ENCODE measurements around the gene MTOR. TPM values are rescaled to one million over a fixed set of nuclear protein-coding genes. Genes with fewer than 3 reads are reported as not detected.

The MTOR gene
- total RNA-seq, 1 experiment from 2014 or later, result 48.0 TPM

DNA sequence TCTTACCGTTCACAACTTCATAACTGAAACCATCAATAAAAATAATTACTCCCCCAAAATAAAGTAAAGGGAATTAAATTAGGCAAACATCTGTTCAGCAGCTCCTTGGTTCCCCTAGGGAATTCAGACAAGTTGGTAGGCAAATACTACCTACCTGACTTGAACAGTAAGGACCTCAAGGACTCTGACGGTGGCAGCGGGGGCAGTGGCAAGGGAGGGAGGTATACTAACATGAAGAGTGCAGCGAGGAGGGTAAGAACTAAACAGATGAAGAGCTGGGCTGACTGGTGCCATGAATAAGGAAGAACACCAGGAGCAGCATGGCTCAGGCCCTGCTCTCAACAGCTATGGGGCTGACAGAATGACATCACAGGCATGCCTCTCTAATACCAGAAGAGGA is 33.1 kb downstream of the MTOR start:
- Histone ChIP-seq H3F3A (ENCODE audit: low read length, unreplicated experiment) (no peaks in the 10 kb centered on the region), H3K36me3 (ENCODE audit: low read depth, low read length) (peaks cover 52% of the 10 kb centered on the region), H4K20me1 (ENCODE audit: low read length) (no peaks in the 10 kb centered on the region), H3K27me3 (ENCODE audit: low read length) (no peaks in the 10 kb centered on the region), H3K4me2 (ENCODE audit: low read length) (no peak overlapping the region), H3K4me3 (ENCODE audit: low read length) (no peak overlapping the region), H3K27ac (ENCODE audit: low read length) (no peak overlapping the region), H3K4me1 (ENCODE audit: insufficient read depth, low read length) (no peaks in the 10 kb centered on the region), H3K9me2 (replicated peaks; ENCODE audit: low read length) (no peaks in the 10 kb centered on the region), H3K9me3 (ENCODE audit: low read length) (no peaks in the 10 kb centered on the region), H3K79me2 (ENCODE audit: low read length) (no peaks in the 10 kb centered on the region), H3K9ac (ENCODE audit: low read length) (no peak overlapping the region), H2AFZ (ENCODE audit: low read length) (no peak overlapping the region)
- no peak for TF ChIP-seq EZH2phosphoT487 (IDR thresholded peaks at IDR 0.05; ENCODE audit: borderline replicate concordance, low read length)
- TF ChIP-seq EZH2 (IDR thresholded peaks at IDR 0.05; ENCODE audit: low read length, unreplicated experiment), result no peak
- TF ChIP-seq, protein P1, sequence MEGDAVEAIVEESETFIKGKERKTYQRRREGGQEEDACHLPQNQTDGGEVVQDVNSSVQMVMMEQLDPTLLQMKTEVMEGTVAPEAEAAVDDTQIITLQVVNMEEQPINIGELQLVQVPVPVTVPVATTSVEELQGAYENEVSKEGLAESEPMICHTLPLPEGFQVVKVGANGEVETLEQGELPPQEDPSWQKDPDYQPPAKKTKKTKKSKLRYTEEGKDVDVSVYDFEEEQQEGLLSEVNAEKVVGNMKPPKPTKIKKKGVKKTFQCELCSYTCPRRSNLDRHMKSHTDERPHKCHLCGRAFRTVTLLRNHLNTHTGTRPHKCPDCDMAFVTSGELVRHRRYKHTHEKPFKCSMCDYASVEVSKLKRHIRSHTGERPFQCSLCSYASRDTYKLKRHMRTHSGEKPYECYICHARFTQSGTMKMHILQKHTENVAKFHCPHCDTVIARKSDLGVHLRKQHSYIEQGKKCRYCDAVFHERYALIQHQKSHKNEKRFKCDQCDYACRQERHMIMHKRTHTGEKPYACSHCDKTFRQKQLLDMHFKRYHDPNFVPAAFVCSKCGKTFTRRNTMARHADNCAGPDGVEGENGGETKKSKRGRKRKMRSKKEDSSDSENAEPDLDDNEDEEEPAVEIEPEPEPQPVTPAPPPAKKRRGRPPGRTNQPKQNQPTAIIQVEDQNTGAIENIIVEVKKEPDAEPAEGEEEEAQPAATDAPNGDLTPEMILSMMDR (conservative IDR thresholded peaks at IDR 0.05; ENCODE audit: low read depth, low read length), result no peak
- CTCF ChIA-PET, result no interaction called here
- POLR2A ChIA-PET (ENCODE audit: unreplicated experiment), result interaction anchor here (0.6 kb wide), 1 partner anchor 32 kb away, joined by 4 read pairs; no protein-coding TSS in a partner anchor
- intact Hi-C loops (cut with micrococcal nuclease), result no loop called here
- ATAC-seq (no peak), DNase-seq (no peak)
- BruUV-seq (replicated peaks), result no TSS peak

DNA sequence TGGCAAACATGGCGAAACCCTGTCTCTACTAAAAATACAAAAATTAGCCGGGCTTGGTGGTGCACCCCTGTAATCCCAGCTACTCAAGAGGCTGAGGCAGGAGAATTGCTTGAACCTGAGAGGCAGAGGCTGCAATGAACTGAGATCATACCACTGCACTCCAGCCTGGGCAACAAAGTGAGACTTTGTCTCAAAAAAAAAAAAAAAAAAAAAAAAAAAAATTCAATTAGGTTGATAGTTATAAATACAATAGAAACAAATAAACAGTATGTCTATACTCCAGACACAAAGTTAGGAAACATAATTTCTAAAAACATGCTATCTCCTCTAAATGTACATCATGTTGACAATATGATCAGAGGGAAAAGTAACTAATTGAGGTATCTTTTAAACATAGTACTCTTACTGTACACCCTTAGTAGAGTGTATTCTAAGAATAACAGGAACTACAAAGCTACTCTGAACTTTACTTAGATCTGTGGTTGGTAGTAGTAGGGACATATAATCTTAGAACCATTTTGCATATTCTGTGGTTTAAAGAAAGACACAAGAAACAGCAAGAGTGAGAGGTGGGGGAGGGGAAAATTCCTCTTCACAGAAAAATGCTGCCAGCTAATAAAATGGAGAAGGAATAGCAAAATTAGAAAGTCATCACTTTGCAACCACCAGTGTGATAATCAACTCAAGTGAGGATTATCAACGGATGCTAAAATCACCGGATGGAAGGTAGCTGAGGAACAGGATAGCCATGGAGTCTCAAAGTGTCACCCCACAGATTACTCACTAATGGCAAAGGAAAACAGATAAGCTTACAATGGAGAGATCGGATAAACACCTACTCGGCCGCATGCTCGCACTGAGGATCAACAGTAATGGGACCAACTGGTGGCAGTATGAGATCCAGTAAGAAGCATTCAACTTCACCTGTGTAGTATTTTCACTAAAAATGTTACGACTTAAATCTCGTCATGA is 35.0 kb downstream of the MTOR start:
- ChIA-PET CTCF (no interaction called here), POLR2A (ENCODE audit: unreplicated experiment) (no interaction called here)
- intact Hi-C loops (cut with micrococcal nuclease), result no loop called here
- Histone ChIP-seq H3K79me2 (ENCODE audit: low read length) (no peaks in the 10 kb centered on the region), H3K4me2 (ENCODE audit: low read length) (no peak overlapping the region), H3F3A (ENCODE audit: low read length, unreplicated experiment) (no peaks in the 10 kb centered on the region), H2AFZ (ENCODE audit: low read length) (no peak overlapping the region), H3K36me3 (ENCODE audit: low read depth, low read length) (peaks cover 43% of the 10 kb centered on the region), H3K4me3 (ENCODE audit: low read length) (no peak overlapping the region), H3K27me3 (ENCODE audit: low read length) (no peaks in the 10 kb centered on the region), H3K9me3 (ENCODE audit: low read length) (no peaks in the 10 kb centered on the region), H3K9me2 (replicated peaks; ENCODE audit: low read length) (no peaks in the 10 kb centered on the region), H4K20me1 (ENCODE audit: low read length) (no peaks in the 10 kb centered on the region), H3K4me1 (ENCODE audit: insufficient read depth, low read length) (no peaks in the 10 kb centered on the region), H3K27ac (ENCODE audit: low read length) (no peak overlapping the region), H3K9ac (ENCODE audit: low read length) (no peak overlapping the region)
- ATAC-seq (no peak), DNase-seq (no peak)
- no TSS peak for BruUV-seq (replicated peaks)
- TF ChIP-seq, protein P1 (conservative IDR thresholded peaks at IDR 0.05; ENCODE audit: low read depth, low read length), result no peak

DNA sequence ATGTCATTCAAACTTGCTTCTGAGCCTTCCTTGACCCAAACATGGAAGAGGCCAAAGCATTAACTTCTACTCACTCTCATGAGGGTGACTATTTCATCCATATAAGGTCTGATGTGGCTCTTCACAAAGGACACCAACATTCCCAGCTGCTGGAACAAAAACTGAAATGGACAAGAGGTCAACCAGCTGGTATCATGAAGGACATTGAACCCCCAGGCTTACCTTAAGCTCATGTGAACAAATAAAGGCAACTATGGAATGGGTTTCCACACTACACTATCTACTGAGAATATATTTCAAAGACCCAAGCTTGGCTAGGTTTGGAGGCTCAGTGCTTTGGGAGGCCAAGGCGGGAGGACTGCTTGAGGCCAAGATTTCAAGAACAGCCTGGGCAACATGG is 46.3 kb downstream of the MTOR start:
- Histone ChIP-seq H2AFZ (ENCODE audit: low read length) (no peak overlapping the region), H3K9me3 (ENCODE audit: low read length) (no peaks in the 10 kb centered on the region), H3K27me3 (ENCODE audit: low read length) (no peaks in the 10 kb centered on the region), H3K9me2 (replicated peaks; ENCODE audit: low read length) (no peaks in the 10 kb centered on the region), H3K9ac (ENCODE audit: low read length) (no peak overlapping the region), H3F3A (ENCODE audit: low read length, unreplicated experiment) (no peaks in the 10 kb centered on the region), H4K20me1 (ENCODE audit: low read length) (no peaks in the 10 kb centered on the region), H3K4me2 (ENCODE audit: low read length) (no peak overlapping the region), H3K27ac (ENCODE audit: low read length) (no peak overlapping the region), H3K79me2 (ENCODE audit: low read length) (no peaks in the 10 kb centered on the region), H3K4me1 (ENCODE audit: insufficient read depth, low read length) (no peaks in the 10 kb centered on the region), H3K36me3 (ENCODE audit: low read depth, low read length) (peaks cover 49% of the 10 kb centered on the region), H3K4me3 (ENCODE audit: low read length) (no peak overlapping the region)
- POLR2A ChIA-PET (ENCODE audit: unreplicated experiment), result interaction anchor here (0.6 kb wide), 1 partner anchor 35 kb away, joined by 3 read pairs; no protein-coding TSS in a partner anchor
- DNase-seq (no peak), ATAC-seq (no peak)
- intact Hi-C loops (cut with micrococcal nuclease), result no loop called here
- TF ChIP-seq EZH2phosphoT487 (IDR thresholded peaks at IDR 0.05; ENCODE audit: borderline replicate concordance, low read length) (no peak), EZH2 (IDR thresholded peaks at IDR 0.05; ENCODE audit: low read length, unreplicated experiment) (no peak)
- TF ChIP-seq, protein P1 (conservative IDR thresholded peaks at IDR 0.05; ENCODE audit: low read depth, low read length), result no peak
- BruUV-seq (replicated peaks), result no TSS peak
- CTCF ChIA-PET, result no interaction called here
